NOMO-1 (cell line): ENCODE data around the gene RTP5.
"Not testable (repeated sequence)": the region's sequence is repeated elsewhere in the genome, so short reads cannot be mapped to it uniquely, and the experiment has no call there.

ENCODE experiments used
- DNase-seq, 2 experiments: peaks; one replicate each; lab custom pipeline; 2025; ENCODE audit not compliant: unreplicated experiment in 2 of 2; lab: John Stamatoyannopoulos, UW

The RTP5 gene

DNA sequence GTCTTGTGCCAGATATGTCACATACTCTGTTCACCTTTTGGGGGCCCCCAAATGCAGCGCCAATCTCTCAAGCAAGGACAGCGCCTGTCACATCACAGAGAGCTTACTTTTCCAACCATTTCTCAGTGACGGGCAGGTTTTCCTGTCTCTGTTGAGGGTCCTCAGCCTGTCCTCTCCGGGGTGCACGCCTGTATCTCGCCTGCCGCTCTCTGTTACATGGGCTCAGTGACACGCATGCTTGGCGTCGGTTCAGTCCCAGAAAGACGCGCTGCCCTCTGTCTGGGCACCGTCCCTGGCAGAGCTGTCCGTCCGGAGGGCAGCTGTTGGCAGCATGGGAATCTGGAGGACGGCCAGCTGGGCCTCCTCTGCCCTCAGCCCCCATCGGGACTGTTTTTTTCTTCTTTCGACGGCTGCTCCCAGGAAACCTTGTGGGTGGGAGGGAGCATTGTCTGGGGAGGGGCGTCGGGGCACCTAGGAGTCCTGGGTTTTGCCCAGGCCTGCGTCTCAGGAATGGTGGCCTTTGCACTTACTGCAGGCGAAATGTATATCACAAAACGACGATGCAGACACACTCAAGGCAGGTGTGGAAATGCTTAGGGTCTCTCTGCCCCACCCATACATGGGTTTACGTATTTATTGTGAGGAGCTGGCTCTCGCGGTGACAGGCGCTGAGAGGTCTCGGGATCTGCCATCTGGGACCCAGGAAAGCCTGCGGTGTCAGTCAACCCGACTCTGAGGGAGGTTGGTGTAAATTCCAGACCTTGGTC lies 30.9 kb downstream of the RTP5 start:
- no peak for DNase-seq

DNA sequence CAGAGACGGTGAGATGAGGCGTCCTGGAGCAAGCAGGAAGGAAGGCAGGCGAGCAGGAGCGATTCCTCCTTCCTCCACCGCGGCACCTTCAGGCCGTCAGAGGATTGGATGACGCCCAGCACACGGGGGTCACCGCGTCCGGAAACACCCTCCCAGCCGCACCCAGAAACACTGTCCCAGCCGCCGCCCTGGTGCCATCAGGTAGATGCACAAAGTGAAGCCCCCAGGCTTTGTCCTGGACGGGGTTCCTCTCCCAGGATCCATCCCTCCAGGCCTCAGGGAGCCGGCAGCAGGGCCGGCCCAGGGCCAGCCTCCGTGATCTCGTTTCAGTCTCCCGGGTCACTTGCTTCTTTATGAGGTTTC lies 31.5 kb downstream of the RTP5 start:
- DNase-seq = no peak

DNA sequence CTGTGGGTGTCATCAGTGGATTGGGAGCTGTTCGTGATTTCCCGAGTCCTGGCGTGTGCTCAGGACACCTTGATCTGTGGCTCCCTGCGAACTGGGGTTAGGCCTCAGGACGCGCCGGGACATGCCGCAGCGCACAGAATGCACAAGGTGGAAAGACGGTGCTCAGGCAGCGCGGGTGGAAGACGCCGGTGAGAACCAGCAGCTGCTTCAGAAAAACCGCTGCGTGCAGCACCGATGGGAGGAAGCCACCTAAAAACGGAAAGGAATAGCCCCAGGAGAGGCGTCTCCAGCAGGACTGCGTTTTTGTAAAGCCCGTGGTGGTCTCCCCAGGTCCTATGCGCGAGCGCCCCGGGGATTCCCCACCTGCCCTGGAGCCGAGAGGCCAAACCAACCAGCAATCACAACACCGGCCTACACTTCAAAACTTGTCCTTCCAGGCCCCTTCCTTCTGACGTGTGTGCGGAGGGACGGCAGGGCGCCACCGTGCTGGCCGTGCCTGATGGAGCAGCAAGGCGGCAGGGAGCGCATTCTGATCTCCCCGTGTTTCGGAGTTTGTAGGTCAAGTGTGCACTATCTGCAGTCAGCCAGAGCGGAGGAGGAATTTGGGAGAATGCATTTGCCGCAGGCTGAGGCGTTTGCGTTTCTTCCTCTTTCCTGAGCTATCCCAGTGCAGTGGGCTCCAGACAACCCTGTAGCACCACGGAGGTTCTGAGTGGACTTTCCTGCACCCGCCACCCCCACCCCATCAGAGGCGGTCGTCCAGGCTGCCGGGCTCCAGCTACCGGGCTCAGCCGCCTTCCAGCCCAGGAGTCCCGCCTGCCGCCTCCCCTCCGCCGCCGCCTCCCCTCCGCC lies 32.2 kb downstream of the RTP5 start:
- no peak for DNase-seq

DNA sequence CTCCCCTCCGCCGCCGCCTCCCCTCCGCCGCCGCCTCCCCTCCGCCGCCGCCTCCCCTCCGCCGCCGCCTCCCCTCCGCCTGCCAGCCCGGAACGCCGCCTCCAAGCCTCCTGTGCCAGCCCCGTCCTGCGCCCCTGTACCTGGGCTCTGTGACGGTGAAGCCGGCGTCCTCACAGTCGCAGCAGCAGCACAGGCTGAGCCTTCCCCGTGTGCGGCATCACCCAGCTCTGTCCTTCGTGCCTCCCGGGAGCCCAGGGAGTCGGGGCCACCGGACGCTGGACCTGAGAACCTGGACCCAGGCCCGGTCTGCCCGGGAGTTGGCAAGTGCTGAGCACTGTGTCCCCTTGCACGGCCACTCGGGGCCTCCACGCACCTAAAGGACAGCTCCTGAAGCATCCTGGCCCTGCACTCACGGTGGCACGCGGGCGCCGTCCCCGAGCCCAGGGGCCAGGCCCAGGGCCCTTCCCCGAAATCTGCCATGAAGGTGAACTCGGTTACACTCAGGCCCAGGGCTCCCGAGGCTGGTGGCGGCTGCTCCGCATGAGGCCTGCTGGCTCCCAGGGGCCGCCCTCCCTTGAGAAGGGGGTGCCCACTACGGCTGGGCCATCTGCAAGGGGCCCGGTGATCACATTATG lies 32.9 kb downstream of the RTP5 start:
- DNase-seq = no peak

DNA sequence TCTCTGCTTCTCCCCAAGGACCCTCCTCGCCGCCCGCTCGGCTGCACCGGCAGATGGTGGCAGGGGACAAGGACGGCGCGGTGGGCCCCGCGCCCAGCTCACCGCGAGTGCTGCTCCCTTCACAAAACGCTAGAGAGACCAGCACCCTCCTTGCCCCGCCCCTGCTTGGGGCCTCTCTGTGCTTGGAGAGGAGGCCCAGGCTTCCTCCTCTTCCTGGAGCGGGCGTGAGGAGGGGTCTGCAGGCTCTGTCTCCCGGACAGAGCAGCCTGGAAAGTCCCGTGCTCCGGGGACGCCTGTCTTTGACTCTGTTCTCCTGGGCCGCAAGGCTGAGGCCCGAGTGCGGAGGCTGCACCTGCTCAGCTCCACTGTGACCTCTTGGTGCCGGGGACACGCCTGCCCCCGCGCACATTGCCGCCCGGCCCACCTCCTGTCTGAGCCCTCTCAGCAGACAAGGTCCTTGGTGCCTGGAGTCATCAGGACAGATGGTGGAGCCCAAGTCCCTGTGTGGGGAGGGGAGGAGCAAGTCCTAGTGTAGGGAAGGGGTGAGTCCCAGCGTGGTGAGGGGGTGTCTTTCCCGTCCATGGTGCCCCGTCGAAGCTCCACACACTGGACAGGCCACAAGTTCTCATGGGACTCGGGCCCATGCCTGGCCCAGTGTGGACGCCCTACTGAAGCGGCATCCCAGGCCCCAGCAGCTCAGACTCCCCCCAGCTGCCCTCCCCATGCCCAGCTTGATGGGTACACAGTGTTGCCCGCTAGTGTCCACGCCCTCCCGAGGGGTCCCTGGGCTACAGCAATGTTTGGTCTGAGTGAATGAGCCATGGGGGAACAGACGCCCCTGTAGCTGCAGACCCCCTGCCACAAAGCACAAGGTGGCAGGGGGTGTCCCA lies 33.8 kb downstream of the RTP5 start:
- no peak for DNase-seq

DNA sequence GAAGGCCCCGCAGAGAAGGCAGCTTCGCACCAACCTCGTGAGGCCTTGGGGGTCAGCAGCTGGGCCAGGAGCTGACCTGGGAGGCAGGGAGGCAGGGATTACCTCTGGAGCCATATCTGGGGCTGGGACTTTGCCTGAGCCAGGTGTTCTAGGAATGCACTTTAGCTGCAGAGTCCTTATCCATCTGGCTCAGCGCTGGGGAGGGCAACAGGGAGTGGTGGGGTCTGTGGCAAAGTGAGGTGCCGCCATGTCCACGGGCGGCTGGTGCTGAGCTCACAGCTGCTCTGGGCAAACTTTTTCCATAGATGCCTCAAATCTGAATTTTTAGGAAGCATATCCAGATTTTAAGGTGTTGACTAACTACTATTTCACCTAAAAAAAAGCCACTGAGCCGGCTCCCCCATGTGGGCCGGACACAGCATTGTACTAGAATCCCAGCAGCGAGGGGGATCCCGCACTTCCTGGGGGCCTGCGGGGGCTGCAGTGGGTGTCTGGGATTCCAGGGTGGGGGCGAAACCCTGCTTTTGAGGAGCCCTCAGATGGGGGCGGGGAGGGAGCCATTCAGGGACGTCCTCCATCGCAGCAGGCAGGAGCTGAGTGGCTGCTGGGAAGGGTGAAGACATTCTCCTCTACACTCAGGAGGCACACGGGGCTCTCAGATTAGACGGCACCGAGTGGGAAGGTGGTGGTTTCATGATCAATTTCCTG lies 34.6 kb downstream of the RTP5 start:
- no peak for DNase-seq

DNA sequence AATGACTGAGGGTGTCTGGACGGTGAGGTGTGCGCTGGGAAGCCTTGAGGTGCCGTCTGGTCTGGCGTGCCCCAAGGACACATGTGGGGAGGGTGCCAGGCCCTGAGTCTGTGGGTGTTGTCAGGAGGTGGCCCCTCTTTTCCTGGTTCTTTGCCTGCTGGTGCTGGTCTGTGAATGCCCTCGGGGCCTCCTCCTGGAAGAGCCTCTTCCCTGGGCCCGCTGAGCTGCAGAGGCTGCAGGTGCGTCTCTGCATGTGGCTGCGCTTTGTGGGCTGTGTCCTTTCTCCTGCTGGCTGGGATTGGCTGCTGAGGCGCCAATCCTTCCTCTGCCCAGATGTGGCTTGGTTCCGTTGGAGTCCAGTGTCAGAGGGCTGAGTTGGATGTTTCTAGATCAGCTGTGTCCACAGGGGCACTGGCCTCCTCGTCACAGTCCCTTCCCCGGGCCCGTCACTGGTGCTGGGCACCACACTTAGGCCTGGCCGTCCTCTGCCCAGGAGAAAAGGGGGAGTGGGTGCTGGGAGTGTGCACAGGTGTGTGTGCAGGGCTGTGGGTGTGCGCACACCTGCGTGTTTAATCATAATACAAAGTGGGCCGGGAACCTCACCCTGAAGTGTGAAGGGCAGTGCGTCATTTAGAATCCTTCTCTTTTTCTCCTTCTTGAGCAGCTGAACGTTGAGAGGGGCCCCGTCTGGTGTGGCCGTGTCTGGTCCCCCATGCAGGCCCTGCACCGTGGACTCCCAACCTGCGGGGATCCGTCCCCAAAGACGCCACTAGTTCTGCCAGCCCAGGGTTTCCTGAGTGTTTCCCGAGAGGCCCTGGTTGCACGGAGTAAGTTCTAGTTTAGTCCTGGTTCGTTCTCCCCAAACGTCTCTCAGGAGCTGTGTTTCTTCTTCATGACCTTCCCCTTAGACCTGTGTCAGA lies 35.5 kb downstream of the RTP5 start:
- no peak for DNase-seq

DNA sequence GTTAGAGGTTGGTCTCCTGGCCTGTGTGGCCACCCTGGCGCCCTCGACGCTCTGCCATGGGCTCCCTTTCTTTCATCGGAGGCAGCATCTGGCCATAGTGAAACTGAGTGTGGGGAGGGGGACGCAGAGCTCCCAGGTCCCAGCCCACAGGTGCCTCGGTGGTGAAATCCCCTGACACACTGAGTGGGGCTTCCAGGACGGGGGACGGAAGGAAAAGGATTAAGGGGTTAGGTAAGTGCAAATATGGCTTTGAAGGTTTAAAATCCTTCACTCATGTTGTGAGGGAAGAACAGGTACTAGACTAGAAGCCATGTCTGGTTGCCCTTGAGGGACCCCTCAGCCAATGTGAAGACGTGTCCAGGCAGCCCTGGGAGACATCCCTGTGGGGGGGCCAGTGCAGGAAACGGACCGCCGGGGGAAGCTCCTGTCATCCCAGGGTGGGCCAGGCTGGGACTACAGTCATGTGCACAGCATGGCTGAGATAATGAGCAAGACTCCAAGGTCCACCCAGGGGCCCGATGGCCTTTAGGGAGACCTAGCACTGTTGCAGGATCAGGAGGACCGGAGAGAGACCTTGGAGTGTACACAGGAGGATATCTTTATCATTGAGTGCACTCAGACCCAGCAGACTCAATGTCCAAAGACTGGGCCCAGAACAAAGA lies 36.3 kb downstream of the RTP5 start:
- no peak for DNase-seq

DNA sequence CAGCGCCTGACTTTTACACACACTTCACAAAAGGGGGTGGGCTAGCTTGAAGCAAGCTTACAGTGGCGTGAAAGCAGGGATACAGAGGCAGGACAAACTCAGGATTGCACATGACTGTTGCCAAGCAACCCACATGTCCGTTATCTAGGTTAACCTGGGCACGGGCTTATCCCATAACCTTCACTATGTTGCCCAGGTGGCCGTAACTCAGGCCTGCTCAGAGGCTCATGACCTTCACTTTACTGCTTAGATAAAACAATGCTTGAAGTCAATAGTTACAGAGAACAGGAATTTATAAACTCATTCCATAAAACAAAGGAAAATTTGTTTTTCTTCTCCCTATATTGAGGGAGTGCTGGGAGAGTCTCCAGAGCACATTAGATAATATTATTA lies 36.8 kb downstream of the RTP5 start:
- DNase-seq = not testable (repeated sequence)

DNA sequence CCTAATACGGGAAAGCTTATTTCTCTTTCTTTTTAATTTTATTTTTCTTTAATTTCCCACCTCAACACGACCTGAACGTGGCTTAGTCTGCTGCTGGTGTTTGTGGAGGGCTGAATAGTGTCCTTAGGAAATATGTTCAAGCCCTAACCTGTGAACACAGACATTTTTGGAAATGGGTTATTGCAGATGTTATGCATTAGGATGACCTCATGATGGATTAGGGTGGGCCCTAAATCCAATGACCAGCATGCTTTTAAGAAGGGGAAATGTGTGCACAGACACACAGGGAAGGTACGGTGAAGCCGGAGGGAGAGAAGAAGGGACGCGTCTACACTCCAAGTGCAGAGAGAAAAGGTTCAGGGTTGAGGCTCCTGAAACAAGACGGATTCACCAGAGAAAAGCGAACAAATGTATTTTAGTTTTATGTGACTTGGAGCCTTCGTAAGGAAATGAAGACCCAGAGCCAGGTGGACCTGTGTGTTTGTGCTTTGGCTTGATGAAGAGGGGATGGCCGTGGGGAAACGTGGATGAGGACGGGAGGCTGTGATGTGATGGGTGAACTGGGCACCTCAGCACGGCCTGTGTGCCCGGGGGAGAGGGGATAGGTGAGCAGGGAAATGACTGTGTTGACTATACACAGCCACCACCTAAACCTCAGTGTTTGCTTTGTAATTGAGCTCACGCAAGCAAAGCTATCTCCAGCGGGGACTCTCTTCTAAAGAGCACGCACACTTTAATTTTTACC lies 37.5 kb downstream of the RTP5 start:
- no peak for DNase-seq

DNA sequence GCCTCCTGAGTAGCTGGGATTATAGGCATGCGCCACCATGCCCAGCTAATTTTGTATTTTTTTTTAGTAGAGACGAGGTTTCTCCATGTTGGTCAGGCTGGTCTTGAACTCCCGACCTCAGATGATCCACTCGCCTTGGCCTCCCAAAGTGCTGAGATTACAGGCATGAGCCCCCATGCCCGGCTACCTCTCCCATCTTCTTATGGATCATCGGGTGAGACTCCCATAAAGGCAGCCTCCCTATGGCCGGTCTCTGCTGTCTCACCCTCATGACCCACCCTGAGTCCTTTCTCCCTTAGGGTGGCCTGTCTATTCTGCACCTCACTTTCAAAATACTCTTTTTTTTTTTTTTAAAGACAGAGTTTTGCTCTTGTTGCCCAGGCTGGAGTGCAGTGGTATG lies 38.3 kb downstream of the RTP5 start:
- not testable (repeated sequence) for DNase-seq

DNA sequence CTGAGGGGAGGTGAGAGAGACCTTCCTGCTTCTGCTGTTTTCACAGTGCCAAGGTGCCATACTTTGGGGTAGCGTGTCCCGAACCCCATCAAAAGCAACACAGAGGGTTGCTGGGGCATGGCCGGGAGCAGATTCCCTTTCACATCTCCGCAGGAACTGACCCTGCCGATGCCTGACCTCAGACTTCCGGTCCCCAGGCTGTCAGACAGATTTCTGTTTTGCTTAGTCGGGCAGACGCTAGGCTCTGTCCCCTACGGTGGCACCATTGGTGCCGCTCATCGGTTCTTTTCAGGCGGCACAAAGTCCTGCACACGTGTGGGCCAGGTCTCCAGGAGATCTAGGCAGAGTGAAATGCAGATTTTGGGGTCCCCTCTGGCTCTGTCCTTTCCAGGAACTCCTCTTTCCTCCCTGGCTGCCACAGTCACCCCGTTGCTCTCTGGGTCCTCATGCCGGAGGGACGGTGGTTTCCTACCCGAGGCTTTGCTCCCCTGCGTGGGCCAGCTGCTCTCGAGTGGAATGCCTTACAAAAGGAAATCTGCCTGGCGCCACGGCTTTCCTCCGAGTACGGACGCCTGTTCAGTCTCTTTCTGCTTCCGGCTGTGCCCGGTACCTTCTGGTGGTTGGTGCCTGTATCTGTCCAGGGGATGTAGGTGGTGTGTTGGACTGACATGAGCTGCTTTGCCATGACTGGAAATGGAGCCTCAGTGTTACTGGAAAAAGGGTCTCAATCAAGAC lies 39.3 kb downstream of the RTP5 start:
- no peak for DNase-seq

DNA sequence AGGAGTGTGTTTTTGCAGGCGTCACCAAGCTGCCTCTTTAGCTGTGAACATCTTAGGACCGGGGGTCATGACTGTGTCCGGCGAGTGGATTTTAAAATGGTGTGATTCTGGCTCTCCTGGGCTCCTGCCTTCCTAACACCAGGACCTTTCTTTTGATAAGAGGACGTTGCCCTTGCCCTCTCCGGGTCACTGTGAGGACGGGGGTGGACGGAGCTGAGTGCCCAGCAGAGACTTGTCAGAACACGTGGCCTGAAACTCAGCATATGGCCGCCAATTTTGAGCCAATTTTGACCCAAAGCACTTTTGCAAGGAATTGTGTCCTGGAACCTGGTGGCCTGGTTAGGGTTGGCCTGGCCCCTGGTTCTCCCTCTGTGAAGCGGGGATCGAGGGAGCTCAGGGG lies 40.2 kb downstream of the RTP5 start:
- no peak for DNase-seq

DNA sequence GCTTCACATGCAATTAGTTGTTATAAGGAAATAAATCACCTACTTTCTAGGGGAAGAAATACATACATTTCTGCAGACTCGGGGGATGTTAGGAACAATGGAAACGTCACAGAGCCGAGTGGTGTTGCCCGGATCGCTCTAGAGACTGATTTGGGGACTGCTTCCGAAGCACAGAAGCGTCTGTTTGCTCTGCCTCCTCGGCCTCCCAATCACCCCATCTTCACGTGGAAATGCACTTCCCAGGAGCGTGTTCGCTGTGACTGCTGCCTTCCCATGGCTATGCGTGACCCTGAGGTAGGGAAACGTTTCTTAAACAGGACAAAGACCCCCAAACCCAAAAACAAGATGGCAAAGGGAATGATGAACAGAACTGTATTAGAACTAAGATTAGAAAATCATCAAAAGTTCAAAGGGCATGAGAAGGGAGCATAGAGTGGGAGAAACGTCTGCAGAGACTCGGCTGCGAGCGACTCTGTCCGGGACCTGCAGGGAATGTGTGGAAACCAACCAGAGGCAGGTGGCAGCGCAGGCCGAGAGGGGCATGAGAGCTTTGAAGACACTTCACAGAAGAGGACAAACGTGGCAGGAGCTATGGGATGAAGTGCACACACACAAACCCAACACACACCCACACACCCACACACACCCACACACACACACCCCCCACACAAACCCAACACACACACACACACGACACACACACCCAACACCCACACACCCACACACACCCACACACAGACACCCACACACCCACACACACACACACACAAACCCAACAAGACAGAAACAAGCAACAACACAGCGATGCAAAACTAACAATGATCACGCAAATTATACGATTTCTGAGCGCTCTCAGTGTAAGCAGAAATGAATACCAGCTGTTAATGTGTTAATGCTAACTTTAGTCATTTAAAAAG lies 41.3 kb downstream of the RTP5 start:
- no peak for DNase-seq

DNA sequence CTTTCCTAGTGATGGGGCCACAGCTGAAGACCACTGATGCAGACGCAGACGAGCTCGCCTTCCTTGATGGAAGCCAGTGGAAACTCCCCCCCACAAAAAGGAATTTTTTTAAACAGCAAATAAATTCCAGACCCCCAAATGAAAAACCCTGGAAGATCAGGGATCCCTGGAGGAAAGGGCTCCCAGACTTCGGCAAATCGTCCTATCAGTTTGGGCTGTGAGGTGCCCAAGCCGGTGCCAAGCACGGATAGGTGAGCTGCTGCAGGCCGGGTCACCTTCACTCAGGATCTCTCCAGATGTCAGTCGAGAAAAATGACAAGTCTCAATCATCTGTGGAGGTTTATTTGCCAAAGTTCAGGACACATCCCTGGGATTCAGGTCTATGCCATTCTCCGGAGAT lies 42.0 kb downstream of the RTP5 start:
- no peak for DNase-seq

DNA sequence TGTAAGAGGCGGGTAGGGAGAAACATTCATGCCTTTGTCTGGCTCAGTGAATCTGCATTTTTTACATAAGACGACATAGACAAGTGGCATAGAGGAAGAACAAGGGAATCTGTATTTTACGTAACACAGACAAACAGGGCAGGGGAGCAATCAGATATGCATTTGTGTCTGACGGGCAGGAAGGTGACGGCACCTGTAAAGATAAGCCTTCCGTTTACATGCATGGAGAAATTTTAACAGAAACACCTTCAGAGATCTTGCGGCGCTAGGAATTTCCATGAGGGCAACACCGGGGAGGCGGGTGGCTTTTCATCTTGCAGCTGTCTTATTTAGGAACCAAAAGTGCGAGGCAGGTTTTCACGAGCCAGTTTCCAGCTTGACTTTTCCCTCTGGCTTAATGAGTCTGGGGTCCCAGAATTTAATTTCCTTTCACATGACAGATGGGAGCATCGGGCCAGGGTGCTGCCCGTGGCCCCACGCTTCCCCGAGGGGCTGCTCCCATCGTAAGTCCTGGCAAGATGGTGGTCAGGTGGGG lies 42.6 kb downstream of the RTP5 start:
- no peak for DNase-seq
